Stimulated activated CD4-positive, alpha-beta T cell treated with anti-CD3 and anti-CD28 coated beads, Interleukin-1b, Interleukin-23, amount 100 ng/mL, for 1 hour (primary cell): ENCODE data around the gene LTO1.

ENCODE experiments used
- DNase-seq, 2 donors: peaks; one replicate each; pipeline ENCODE4 v3.0.0-alpha.2; 2020; ENCODE audit warnings: low read depth in 2 of 2

The LTO1 gene

DNA sequence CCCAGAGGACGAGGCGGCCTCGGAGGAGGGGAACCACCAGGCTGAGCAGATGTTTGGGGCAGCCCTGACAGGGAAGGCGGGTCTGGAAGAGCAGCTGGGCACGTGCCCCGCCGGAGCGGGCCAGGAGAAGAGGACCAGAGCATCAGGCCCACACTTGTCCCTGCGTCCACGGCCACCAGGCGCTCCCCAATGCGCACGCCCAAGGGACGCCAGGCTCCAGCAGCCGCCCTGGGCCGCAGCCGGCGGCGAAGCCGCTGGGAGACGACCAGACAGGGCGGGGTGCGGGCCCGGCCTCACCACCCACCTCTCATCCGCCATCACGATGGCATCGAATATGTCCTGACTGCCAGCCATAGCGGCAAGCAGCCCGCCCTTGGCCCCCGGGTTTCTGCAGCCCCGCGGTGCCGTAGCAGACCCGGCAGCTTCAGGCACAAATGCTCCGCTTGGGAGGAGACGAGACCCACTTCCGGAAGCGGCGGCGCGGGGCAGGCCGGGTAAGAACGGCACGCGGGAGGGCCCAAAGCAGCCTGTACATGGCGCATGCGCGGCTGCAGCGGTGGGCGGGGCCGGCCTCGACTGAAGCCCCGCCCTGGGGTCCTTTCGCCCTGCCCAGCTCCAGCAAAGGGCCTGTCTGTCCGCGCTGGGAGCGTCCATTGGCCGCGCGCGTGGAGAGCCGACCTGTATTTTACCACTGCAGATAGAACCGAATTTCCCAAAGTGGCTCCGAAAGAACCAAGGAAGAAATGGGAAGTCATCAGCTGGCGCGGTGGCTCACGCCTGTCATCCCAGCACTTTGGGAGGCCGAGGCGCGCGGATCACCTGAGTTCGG lies at the start of gene LTO1:
LTO1 (minus strand) TSS at position 468 of the 829 bp plus-strand sequence; CDS start at position 354, 114 bp downstream.
- peak; percentile 88 to 93 for DNase-seq

DNA sequence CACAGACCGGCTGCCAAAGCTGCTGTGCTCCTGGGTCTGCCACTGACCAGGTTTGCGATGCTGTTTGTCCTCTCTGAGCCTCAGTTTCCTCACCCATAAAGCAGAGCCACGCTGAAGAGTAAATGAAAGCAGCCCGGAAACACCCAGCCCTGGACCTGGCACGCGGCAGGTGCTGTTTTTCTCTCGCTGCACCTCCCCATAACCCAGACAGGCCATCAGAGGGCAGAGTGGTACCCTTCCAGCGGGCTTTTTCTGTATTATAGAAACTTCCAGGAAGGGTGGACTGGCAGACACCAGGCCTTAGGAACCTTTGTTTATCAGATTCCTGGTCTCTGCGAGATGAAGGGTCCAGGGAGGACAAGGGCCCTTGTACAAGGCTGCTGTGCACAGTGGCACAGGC lies 46.6 kb upstream of the LTO1 start:
- no peak for DNase-seq

DNA sequence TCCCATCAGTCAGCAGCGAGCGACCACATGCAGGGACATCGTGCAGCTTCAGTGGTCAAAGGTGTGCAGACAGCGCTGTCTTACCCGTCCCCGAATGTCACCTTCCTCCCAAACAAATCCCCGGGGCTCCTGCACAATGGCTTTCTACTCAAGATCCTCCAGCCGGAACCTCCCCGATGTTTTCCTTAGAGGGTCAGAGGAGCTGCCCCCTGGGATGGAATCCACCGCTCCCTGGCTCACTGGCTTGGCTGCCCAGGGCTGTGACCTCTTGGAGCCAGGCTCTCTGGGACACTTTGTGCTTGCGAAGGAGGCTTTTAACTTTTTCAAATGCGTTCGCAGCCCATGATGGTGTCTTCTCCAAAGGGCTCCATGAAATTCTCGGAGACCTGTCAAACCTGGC lies 46.0 kb upstream of the LTO1 start:
- no peak for DNase-seq

DNA sequence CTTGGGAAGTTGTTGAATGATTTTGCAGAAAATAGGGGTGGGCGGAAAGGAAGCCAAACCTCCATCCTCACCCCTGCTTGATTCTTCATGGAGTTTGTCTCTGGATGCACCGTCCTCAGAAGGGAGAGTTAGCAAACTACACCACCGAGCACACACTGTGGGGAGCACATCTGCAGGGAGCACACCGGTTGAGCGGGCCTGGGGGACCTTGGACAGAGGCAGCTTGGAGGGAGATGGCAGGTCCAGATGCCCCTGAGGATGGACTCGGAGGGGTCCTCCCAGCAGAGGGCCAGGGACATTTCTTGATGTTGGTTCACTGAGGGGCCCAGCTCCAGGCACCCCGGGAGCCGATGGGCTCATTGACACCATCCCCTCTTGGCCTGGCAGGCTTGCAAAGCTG lies 43.8 kb upstream of the LTO1 start:
- no peak for DNase-seq

GRCh38 chr11:69718147-69718546 lies 43.0 kb upstream of the LTO1 start:
- DNase-seq = no peak

DNA sequence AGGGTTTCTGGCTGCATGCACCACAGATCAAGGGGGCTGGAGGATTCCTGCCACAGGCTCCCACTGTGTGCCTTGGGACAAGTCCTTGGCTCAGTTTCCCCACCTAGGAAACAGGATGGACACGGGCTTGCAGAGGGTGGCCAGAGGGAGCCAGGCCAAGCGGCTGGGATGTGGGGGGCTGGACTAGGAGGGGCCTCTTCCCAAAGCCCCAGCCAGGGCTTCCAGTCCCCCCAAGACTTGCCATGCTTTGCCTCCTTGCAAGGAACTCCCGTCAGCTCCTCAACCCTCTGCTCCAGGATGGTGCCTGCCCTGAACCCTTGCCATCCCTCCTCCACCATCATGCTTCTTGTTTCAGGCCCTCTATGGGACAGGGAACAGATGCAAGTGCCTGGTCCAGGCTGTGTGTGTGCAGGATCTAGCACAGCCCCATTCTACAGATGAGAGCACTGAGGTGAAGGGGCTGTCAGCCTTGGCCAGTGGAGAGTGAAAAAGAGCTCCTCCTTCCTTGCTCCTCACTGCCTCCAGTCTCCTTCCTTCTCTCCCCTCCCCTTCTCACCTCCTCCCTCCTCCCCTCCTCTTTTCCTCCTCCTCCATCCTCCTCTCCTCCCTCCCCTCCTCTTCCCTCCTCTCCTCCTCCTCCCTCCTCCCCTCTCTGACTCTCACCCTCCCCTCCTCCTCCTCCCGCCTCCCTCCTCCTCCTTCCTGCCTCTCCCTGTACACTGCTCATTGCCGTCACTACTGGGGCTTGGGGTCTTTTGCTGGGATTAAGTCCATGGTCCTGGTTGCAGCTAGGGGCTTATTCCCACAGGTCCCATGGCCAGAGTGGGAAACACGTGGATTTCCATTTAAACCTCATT lies 42.0 kb upstream of the LTO1 start:
- no peak for DNase-seq

GRCh38 chr11:69716099-69716498 lies 40.9 kb upstream of the LTO1 start:
- DNase-seq = no peak

- DNase-seq = no peak
Observed at GRCh38 chr11:69715446-69715845, 40.3 kb upstream of the LTO1 start.

DNA sequence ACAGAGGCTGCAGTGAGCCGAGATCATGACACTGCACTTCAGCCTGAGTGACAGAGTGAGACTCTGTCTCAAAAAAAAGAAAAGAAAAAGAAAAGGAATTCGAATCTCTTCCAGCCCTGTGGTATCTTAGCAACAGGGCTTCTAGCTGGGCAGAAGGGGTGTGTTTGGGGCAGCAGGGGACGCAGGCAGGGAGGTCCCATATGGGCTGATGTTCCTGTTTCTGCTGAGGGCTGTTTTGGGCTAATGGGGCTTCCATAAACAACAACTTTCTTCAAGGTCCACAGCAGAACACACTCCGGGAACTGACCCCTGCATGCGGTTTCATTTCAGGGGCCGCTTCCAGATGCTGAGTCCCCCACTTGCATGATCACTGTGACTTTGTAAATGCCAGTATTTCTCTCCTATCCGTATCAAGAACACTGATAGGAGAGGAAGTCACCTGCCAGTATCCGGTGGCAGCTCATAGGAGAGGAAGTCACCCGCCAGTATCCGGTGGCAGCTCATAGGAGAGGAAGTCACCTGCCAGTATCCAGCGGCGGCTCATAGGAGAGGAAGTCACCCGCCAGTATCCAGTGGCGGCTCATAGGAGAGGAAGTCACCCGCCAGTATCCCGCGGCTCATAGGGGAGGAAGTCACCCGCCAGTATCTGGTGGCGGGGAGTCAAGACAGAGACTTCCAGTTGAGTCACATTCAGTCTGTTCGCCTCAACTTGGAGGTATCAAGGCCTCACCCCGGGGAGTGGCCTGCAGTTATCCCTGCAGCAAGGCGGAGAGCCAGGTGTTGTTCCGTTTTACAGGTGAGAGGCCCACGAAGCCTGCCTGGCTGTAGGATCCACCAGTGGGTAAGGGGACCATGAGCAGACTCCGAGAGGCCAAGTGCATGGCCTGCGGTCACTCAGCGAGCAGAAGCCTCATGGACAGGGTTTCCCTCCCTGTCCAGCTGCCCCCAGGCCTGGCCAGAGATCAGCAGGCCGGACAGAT lies 37.0 kb upstream of the LTO1 start:
- no peak for DNase-seq

- no peak for DNase-seq
Observed at GRCh38 chr11:69708736-69709401, 33.7 kb upstream of the LTO1 start.

DNA sequence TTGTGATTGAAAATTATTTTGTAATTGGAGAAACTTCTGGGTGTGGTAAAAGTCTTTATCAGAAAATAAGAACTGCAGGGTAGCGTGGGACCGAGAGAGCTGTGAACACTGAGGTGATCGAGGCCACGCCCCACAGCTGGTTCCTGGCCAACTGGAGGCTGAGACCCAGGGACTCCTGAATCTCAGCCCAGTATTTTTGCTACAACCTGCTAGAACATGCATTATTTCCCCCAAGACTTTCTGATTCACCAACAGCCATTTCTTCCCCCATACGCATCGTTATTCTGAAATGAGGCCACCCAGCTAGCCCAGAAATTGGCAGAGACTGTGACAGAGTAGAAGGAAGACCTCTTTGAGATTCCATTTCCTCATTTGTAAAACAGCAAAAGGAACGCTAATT lies 32.0 kb upstream of the LTO1 start:
- DNase-seq = no peak

GRCh38 chr11:69705901-69706787 lies 31.0 kb upstream of the LTO1 start:
- no peak for DNase-seq

GRCh38 chr11:69705351-69705811 lies 30.2 kb upstream of the LTO1 start:
- DNase-seq = no peak

- no peak for DNase-seq
Observed at GRCh38 chr11:69704508-69705253, 29.5 kb upstream of the LTO1 start.

DNA sequence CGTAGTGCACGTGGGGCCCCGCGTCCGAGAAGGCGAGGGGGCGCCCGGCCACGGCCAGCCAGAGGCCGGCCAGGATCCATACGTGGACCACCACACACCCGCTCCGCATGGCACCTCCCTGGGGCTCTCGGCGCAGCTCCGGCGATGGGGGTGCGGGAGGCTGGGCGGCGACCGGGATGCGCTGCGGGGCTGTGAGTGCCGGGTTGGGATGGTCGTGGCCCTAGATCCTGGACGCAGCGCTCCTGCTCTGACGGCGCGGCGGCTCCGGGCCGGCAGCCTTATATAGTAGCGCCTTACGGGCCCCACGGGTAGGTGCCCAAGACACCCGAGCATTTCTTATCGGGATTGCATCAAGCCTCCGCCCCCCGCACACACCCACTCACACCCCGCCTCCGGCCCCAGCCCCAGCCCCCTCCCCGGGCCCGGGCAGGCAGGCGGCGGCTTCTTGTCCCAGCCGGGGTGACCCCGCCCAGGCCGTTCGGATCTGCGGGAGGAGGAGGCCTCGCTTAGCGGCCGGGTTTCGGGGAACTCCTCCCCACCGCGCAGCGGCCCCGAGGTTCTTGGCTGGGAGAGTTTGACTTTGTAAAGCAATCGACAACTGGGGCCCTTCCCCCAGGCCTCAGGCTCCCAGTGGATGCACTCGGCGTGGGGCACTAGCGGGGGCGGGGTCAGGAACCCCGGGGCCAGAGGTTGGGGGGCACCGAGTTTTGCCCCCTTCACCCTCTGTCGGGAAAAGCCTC lies 28.8 kb upstream of the LTO1 start, which contains the start of gene FGF19:
FGF19 (minus strand) TSS at position 255 of the 740 bp plus-strand sequence; CDS start at position 109, 146 bp downstream.
- no peak for DNase-seq

DNA sequence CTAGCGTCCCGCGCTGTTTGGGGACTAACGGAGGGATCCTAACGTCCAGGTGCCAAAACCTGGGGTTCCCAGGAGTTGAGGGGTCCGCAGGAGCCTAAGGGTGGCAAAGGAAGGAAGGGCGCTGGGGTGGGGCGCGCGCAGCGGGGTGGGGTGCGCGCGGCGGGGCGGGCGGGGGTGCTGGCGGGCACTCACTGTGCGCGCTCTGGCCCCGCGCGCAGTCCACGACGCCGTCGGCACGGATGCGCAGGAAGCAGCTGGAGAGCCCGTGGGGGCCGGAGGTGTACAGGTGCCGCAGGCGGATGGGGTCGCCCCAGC lies 28.3 kb upstream of the LTO1 start:
- DNase-seq = no peak

DNA sequence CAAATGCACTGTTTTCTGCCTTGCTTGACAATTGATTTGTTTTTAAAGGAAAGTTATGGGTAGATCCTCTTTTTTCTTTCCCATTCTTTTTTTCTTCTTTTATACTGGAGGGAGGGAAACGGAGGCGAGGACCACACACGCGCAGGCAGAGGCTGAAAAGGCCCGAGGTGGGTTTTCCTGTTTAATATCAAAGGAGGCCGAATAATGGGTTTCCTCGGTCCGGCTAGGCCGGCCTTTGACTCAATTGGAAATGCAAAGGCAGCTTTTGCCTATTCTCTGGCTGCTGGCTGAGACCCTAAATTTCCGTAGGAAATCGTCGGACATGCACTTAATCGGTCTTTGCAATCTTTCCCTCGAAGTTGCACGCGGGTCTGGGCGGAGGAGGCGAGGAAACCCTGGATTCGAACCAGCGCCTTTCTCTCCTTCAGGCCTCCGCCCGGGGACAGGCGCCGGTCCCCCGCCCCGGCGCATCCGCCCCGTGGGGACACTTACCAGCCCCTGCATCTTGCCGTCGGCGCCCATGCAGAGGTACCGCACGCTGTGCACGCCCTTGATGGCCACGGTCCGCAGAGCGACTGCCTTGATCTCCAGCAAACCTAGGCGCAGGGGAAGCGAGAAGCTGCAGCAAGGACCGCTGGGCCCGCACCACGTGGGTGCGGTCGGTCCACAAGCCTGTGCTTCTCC lies 27.8 kb upstream of the LTO1 start:
- no peak for DNase-seq

GRCh38 chr11:69702239-69702691 lies 27.1 kb upstream of the LTO1 start:
- no peak for DNase-seq
